NB4 (cell line): ENCODE results near the gene STMN3.
A peak's percentile ranks its signal among the peaks of the same experiment; 100 is the strongest.

ENCODE experiments used
- POLR2A ChIP-seq: IDR thresholded peaks from 2 replicates; pipeline ENCODE4 v1.6.1; 2011; ENCODE audit warnings: mild to moderate bottlenecking; ENCODE audit not compliant: insufficient read length; ENCODE audit errors: extremely low read depth
- TF ChIP-seq, protein P1 (sequence below): IDR thresholded peaks from one replicate; pipeline ENCODE4 v1.5.1; 2012; ENCODE audit warnings: low read depth, low read length
- TF ChIP-seq, protein P2 (sequence below): IDR thresholded peaks from 2 replicates; pipeline ENCODE4 v1.6.1; 2011; ENCODE audit warnings: low read depth, low read length

DNA sequence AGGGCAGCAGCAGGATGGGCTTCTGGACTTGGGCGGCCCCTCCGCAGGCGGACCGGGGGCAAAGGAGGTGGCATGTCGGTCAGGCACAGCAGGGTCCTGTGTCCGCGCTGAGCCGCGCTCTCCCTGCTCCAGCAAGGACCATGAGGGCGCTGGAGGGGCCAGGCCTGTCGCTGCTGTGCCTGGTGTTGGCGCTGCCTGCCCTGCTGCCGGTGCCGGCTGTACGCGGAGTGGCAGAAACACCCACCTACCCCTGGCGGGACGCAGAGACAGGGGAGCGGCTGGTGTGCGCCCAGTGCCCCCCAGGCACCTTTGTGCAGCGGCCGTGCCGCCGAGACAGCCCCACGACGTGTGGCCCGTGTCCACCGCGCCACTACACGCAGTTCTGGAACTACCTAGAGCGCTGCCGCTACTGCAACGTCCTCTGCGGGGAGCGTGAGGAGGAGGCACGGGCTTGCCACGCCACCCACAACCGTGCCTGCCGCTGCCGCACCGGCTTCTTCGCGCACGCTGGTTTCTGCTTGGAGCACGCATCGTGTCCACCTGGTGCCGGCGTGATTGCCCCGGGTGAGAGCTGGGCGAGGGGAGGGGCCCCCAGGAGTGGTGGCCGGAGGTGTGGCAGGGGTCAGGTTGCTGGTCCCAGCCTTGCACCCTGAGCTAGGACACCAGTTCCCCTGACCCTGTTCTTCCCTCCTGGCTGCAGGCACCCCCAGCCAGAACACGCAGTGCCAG lies 43.6 kb upstream of the STMN3 start, which contains the start of gene TNFRSF6B:
- TF ChIP-seq, protein P1, sequence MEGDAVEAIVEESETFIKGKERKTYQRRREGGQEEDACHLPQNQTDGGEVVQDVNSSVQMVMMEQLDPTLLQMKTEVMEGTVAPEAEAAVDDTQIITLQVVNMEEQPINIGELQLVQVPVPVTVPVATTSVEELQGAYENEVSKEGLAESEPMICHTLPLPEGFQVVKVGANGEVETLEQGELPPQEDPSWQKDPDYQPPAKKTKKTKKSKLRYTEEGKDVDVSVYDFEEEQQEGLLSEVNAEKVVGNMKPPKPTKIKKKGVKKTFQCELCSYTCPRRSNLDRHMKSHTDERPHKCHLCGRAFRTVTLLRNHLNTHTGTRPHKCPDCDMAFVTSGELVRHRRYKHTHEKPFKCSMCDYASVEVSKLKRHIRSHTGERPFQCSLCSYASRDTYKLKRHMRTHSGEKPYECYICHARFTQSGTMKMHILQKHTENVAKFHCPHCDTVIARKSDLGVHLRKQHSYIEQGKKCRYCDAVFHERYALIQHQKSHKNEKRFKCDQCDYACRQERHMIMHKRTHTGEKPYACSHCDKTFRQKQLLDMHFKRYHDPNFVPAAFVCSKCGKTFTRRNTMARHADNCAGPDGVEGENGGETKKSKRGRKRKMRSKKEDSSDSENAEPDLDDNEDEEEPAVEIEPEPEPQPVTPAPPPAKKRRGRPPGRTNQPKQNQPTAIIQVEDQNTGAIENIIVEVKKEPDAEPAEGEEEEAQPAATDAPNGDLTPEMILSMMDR = no peak
- peak; percentile 9 for TF ChIP-seq POLR2A
- TF ChIP-seq, protein P2, sequence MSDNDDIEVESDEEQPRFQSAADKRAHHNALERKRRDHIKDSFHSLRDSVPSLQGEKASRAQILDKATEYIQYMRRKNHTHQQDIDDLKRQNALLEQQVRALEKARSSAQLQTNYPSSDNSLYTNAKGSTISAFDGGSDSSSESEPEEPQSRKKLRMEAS = no peak
